NCI-H1694 treated with DMSO at 0.1 percent for 48 hours (cell line): ENCODE data around the gene PHF19.

Source experiments
- DNase-seq: peaks from one replicate; lab custom pipeline; 2025; lab: John Stamatoyannopoulos, UW

The PHF19 gene

GRCh38 chr9:120853198-120853597, 23.8 kb downstream of the PHF19 start:
- no peak for DNase-seq

- DNase-seq = peak; percentile 16
These were observed 24.6 kb downstream of the PHF19 start for GRCh38 chr9:120852240-120853010.

- DNase-seq = no peak
These were observed 25.5 kb downstream of the PHF19 start for GRCh38 chr9:120851449-120851848.

GRCh38 chr9:120850315-120850714, 26.7 kb downstream of the PHF19 start:
- DNase-seq = no peak

DNA sequence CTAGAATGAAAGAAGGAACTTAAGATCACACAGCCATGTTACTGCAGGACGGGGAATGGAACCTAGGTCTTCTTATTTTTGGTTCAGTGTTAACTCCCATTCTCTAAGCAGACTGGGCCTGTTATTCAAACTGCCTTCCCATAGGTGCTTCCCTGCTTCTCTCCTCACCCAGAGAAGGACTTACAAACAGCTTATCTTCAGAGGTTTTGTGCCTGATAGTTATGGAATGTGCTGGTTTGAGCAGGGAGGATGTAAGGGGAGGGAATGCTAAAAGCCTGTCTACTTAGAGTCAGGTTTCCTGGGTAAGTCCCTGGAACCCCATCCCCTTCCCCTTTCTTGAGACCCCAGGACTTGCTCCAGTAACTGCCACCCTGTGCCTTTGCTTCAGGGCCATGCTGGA, 30.1 kb downstream of the PHF19 start:
- no peak for DNase-seq

GRCh38 chr9:120846251-120846889, 30.6 kb downstream of the PHF19 start:
- no peak for DNase-seq

- no peak for DNase-seq
These were observed 31.7 kb downstream of the PHF19 start for GRCh38 chr9:120845255-120845654.

- DNase-seq = peak; percentile 97
These were observed 34.1 kb downstream of the PHF19 start, which contains the start of gene PSMD5 for GRCh38 chr9:120842685-120843485. PSMD5 (minus strand) TSS chr9:120842922; CDS start chr9:120842909, 13 bp downstream.

- no peak for DNase-seq
These were observed 34.9 kb downstream of the PHF19 start for GRCh38 chr9:120841930-120842684.

GRCh38 chr9:120839146-120839545, 37.8 kb downstream of the PHF19 start:
- DNase-seq = no peak

GRCh38 chr9:120837921-120838320, 39.1 kb downstream of the PHF19 start:
- no peak for DNase-seq

- DNase-seq = no peak
These were observed 43.7 kb downstream of the PHF19 start for GRCh38 chr9:120833325-120833724.

- DNase-seq = no peak
These were observed 44.2 kb downstream of the PHF19 start for GRCh38 chr9:120832807-120833206.

DNA sequence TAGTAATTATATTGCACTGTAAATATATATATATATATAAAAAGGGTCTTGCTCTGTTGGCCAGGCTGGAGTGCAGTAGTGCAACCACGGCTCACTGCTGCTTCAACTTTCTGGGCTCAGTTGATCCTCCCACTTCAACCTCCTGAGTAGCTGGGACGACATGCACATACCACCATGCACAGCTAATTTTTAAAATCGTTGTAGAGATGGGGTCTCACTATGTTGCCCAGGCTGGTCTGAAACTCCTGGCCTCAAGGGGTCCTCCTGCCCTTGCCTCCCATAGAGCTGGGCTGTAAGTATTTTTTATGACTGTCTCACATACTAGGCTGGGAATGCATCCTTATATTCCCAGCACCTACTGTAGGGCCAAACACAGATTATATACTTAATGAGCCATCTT, 46.1 kb downstream of the PHF19 start:
- DNase-seq = no peak

DNA sequence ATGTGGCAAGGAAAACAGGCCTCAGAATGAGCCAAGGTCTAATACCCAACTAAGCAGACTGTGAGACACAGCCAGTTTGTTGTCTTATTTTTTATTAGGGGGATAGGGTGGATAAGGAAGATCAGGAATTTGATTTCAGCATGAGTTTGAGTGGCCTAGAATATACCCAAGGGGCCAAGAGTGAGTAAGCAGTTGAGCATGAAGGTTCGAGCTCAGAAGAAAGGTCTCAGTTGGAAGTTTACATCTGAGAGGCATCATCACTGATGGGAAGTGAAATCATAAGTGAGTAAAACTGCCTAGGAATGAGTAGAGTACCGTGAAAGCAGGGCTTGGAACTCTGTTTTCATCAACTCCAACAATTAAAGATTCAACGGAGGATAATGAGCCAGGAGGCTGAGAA, 46.8 kb downstream of the PHF19 start:
- no peak for DNase-seq

DNA sequence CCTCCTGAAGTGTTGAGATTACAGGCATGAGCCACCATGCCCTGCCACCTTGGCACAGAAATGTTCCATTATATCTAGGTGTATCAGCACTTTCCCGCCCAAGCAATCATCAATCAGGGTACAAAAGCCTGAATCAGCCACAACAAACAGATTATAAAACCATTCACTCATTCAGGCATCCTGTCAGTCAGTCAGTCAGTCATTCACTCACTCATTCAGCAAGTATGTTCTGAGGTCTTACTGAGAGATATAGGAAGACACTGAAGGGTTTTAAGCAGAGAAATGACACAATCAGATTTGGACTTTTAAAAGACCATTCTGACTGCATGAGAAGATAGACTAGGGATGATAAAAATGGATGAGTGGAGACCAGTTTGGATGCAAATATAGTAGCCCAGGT, 47.3 kb downstream of the PHF19 start:
- DNase-seq = no peak

DNA sequence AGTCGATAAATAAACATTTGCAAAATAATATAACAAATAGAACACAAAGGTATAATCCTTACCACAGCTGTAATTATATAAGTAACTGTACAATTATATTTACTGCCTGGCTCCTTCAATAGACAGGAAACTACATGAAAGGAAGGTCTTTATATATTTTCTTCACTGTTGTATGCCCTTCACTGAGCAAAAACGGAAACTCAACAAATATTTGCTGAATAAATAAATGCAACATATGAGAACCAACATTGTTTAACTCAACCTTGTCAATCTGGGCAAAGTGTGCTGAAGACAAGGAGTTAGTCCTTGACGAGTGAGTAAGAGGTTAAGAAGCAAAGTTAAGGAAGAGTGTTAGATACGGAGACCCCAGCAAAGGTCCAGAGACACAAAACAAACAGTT, 56.9 kb downstream of the PHF19 start:
- no peak for DNase-seq

DNA sequence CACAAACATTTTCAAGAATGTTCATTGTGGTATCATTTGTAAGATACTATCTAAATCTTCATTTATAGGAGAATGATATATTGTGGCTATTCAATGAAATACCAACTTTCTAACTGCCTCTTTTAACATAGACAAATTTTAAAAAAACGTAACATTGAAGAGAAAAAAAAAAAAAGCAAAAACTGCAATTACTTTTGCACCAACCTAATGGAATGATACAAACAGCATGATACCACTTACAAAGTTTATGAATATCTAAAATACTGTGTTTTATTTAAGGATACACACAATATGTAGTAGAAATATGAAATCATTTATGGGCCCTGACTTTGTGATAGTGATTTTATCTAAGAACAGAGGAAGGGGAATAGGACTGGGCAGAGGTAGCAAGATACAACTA, 58.4 kb downstream of the PHF19 start:
- DNase-seq = no peak

DNA sequence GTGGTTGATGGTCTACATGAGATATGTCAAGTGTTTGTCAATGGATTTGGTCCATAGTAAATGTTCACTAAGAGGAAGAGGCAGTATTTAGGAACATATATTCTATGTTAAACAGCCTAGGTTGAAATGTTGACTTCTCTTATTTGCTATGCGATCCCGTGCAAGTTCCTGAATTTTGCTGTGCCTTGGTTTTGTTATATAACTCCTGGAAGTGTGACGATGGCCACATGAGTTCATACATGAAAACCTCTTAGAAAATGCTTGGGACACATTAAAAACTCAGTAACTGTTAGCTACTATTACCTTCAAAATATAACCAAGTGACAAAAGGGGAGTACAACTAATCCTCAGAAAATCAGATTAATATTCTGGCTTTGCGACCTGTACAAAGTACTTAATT, 61.9 kb downstream of the PHF19 start:
- no peak for DNase-seq

GRCh38 chr9:120808931-120809330, 68.1 kb downstream of the PHF19 start:
- DNase-seq = no peak

DNA sequence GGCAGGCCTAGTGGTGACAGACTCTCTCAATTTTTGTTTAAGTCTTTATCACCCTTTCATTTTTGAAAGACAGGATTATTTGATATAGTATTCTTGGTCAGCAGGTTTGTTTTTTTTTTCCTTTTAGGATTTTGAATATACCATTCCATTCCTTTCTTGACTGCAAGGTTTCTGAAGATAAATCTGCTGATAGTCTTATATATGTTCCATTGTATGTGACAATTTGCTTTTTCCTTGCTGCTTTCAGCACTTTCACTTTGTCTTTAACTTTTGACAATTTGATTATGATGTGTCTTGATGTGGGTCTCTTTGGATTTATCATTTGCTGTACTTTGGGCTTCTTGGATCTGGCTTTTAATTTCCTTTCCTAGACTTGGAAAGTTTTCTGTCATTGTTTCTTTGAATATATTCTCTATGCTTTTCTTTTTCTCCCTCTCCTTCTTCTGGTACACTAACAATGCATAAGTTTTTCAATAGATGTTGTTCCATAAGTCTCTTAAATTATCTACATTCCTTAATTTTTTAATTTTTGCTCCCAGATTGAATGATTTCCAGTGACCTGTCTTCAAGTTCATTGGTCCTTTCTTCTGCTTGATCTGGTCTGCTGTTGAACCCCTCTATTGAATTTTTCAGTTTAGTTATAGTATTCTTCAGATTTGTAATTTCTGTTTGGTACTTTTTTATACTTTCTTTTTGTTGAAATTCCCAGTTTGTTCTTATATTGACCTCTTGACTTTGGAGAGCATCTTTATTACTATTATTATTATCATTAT, 69.2 kb downstream of the PHF19 start:
- no peak for DNase-seq
